ENCODE measurements around the gene SH3RF3. TPM values are rescaled to one million over a fixed set of nuclear protein-coding genes. Genes with fewer than 3 reads are reported as not detected.
"Not testable (repeated sequence)": the region's sequence is repeated elsewhere in the genome, so short reads cannot be mapped to it uniquely, and the experiment has no call there.

SH3RF3 gene
- total RNA-seq, 2 experiments from 2014 or later, result 1.9 to 2.3 TPM

DNA sequence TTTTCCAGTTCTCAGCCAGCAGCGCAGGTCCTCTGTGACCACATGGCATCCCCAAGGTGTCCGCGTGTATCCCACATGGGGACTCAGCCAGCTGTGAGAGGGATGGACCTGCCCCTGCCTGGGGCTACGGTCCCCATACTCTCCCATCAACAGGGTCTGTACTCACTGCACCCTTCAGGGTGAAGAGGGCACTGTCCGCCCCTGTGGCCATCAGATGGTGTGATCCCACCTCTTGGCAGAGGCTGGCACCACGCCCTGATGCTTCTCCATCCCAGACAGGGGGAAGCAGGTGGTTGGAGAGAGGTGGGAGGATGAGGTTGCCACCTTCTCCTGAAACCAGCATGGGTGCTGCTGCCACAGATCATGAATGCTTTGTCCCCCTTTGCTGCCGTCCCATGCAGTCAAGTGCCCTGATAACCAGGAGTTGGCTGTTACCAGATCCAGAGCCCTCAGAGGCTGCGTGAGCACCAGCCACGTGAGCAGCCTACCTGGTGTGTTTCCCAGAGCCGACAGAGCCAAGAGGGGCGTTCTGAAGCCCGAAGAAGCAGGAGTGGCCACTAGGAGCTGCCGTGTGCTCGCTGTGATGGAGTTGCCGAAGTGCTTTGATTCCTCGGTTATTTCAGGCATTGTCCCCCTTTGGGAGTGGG, 93.9 kb downstream of the SH3RF3 start:
- no peaks in the 10 kb centered on the region for H3K9me3 Mint-ChIP-seq
- POLR2A ChIA-PET, result no interaction called here
- no peak for ATAC-seq
- H3K4me3 Mint-ChIP-seq, result no peak overlapping the region
- no peak overlapping the region for H3K27ac Mint-ChIP-seq
- H3K4me1 Mint-ChIP-seq (ENCODE audit: low read depth), result peaks cover 9% of the 10 kb centered on the region
- intact Hi-C loops (cut with micrococcal nuclease), result no loop called here
- CTCF ChIA-PET, result interaction anchor here (3.0 kb wide), 1 partner anchor 287 kb away, joined by 8 read pairs; no protein-coding TSS in a partner anchor
- no peaks in the 10 kb centered on the region for H3K36me3 Mint-ChIP-seq (ENCODE audit: low read depth)
- no peak for DNase-seq
- H3K27me3 Mint-ChIP-seq, result peaks cover 8% of the 10 kb centered on the region
- TF ChIP-seq, protein P1, sequence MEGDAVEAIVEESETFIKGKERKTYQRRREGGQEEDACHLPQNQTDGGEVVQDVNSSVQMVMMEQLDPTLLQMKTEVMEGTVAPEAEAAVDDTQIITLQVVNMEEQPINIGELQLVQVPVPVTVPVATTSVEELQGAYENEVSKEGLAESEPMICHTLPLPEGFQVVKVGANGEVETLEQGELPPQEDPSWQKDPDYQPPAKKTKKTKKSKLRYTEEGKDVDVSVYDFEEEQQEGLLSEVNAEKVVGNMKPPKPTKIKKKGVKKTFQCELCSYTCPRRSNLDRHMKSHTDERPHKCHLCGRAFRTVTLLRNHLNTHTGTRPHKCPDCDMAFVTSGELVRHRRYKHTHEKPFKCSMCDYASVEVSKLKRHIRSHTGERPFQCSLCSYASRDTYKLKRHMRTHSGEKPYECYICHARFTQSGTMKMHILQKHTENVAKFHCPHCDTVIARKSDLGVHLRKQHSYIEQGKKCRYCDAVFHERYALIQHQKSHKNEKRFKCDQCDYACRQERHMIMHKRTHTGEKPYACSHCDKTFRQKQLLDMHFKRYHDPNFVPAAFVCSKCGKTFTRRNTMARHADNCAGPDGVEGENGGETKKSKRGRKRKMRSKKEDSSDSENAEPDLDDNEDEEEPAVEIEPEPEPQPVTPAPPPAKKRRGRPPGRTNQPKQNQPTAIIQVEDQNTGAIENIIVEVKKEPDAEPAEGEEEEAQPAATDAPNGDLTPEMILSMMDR (IDR thresholded peaks at IDR 0.05), result no peak

DNA sequence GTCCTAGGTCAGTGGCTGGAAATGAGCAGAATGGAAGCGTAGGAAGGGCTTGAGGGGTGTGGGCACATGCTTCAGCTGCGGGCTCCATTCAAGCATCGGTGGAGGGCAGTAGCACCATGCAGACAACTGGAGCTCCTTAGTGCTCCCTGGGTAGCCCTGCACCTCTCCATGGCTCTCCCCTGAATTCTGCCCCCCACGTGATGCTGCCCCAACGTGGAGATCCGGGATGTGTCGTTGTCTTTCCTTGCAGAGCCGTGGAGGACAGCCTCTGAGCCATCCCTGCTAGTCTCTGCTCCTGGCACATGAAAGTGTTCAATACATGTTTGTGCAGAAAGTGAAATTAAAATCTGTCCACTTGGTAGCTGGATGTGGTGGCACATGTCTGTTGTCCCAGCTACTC, 94.5 kb downstream of the SH3RF3 start:
- H3K4me3 Mint-ChIP-seq, result no peak overlapping the region
- H3K4me1 Mint-ChIP-seq (ENCODE audit: low read depth), result peaks cover 4% of the 10 kb centered on the region
- CTCF ChIA-PET, result interaction anchor here (3.0 kb wide), 1 partner anchor 286 kb away, joined by 8 read pairs; no protein-coding TSS in a partner anchor
- DNase-seq, result no peak
- no peak overlapping the region for H3K27ac Mint-ChIP-seq
- POLR2A ChIA-PET, result no interaction called here
- ATAC-seq, result no peak
- TF ChIP-seq, protein P1 (IDR thresholded peaks at IDR 0.05), result no peak
- no peaks in the 10 kb centered on the region for H3K9me3 Mint-ChIP-seq
- H3K36me3 Mint-ChIP-seq (ENCODE audit: low read depth), result no peaks in the 10 kb centered on the region
- H3K27me3 Mint-ChIP-seq, result peaks cover 8% of the 10 kb centered on the region
- intact Hi-C loops (cut with micrococcal nuclease), result no loop called here

DNA sequence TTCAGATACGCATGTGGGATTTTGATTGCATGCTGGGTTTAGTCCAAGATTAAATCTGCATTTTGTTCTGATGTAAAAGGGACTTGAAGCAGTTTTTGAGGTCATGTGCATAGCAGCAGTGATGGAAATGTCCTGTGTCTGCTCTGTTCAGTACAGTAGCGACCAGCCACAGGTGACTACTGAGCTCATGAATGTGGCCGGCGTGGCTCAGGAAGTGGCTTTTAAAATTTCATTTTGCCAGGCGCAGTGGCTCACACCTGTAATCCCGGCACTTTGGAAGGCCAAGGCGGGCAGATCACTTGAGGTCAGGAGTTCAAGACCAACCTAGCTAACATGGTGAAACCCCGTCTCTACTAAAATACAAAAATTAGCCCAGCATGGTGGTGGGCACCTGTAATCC, 95.3 kb downstream of the SH3RF3 start:
- POLR2A ChIA-PET; H3K4me3 Mint-ChIP-seq; H3K27ac Mint-ChIP-seq; H3K36me3 Mint-ChIP-seq (ENCODE audit: low read depth); H3K27me3 Mint-ChIP-seq; ATAC-seq; H3K4me1 Mint-ChIP-seq (ENCODE audit: low read depth); H3K9me3 Mint-ChIP-seq; DNase-seq; intact Hi-C loops (cut with micrococcal nuclease): not testable (repeated sequence)
- CTCF ChIA-PET, result interaction anchor here (3.0 kb wide), 1 partner anchor 286 kb away, joined by 8 read pairs; no protein-coding TSS in a partner anchor

DNA sequence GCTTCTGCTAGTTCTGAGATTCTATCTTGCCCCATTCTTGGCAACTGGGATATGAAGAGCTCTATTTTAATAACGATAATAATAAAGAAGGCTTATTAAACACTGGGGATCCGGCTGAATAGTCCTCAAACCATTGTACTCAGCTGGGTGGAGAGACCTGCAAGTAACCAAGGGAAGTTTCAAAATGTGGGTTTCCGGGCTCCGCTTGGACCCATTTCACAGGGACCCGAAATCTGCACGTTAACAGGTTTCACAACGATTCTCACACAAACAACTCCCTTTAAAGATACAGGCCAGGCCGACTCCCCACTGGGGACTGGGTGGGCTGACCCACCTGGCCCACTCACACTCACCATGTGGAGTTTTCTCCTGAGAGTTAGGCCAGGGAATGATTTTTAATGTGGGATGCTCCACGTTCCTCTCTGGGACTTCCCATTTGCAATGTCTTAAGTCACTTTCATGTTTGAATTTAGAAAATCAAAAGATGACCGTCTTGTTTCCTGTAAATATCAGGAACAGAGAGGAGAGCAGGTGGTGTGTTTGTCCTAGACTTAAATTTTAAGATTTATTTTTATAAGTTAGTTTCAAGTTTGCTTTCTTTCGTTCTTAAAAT, 96.3 kb downstream of the SH3RF3 start:
- ChIA-PET CTCF (interaction anchor here (0.7 to 3.0 kb wide), 2 partner anchors 18 to 285 kb away, joined by 4 to 8 read pairs; no protein-coding TSS in a partner anchor), POLR2A (no interaction called here)
- Mint-ChIP-seq H3K36me3 (ENCODE audit: low read depth) (no peaks in the 10 kb centered on the region), H3K27ac (no peak overlapping the region), H3K4me3 (no peak overlapping the region), H3K4me1 (ENCODE audit: low read depth) (peaks cover 5% of the 10 kb centered on the region), H3K27me3 (peaks cover 2% of the 10 kb centered on the region), H3K9me3 (no peaks in the 10 kb centered on the region)
- DNase-seq (no peak), ATAC-seq (no peak)
- TF ChIP-seq, protein P1 (IDR thresholded peaks at IDR 0.05), result no peak
- intact Hi-C loops (cut with micrococcal nuclease), result no loop called here

DNA sequence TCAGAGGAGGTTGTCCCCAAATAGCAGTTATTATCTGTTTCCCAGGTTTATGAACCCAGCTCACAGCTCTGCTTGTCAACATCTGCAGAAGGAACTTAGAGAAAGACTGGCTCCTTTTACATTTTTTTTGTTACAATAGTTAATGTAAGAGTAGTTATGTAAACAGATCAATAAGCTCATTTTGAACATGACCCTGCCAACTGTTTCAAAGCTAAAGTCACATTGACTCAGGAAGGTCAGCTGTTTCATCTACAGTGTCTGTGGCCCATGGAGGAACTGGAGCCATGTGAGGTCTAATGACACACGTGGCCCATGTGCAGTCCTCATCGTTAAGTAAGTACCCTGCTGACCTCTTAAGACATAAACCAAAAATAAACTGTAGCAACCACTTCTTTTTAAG, 97.1 kb downstream of the SH3RF3 start:
- ChIA-PET CTCF (interaction anchor here (0.7 to 3.0 kb wide), 2 partner anchors 19 to 284 kb away, joined by 4 to 8 read pairs; no protein-coding TSS in a partner anchor), POLR2A (interaction anchor here (1.4 kb wide), 1 partner anchor 18 kb away, joined by 4 read pairs; no protein-coding TSS in a partner anchor)
- ATAC-seq, result no peak
- Mint-ChIP-seq H3K9me3 (no peaks in the 10 kb centered on the region), H3K27me3 (peaks cover 2% of the 10 kb centered on the region), H3K4me3 (no peak overlapping the region), H3K27ac (no peak overlapping the region), H3K4me1 (ENCODE audit: low read depth) (peaks cover 11% of the 10 kb centered on the region), H3K36me3 (ENCODE audit: low read depth) (no peaks in the 10 kb centered on the region)
- no peak for DNase-seq
- intact Hi-C loops (cut with micrococcal nuclease), result no loop called here
- TF ChIP-seq, protein P1 (IDR thresholded peaks at IDR 0.05), result no peak

Measured in activated CD8-positive, alpha-beta T cell treated with anti-CD3 and anti-CD28 coated beads for 36 hours (primary cell).